RWPE1 (cell line): Measurements from ENCODE around the gene CRTC3.

Source experiments
- CTCF ChIA-PET: fragments of 350-600 bp; sonication (Branson Sonifier 250); formaldehyde crosslinking; extraction: SDS; loops from one replicate; lab custom pipeline; 2021; lab: Yijun Ruan, JAX
- POLR2A ChIA-PET: fragments of 400-600 bp; formaldehyde crosslinking; extraction: SDS; loops from one replicate; lab custom pipeline; 2020; ENCODE audit warnings: antibody characterized with exemption; ENCODE audit not compliant: low non-redundant PET; lab: Yijun Ruan, JAX
- DNase-seq: peaks from one replicate; pipeline ENCODE4 v3.0.0; 2012; ENCODE audit warnings: low spot score
- H3K27ac ChIP-seq: fragments of 450-650 bp; 2 replicates; pipeline ENCODE4 v1.5.1; 2017
- CTCF ChIP-seq: fragments of 450-650 bp; conservative IDR thresholded peaks from 2 replicates; pipeline ENCODE4 v1.5.1; 2017; ENCODE audit warnings: low read depth, mild to moderate bottlenecking

Gene CRTC3

GRCh38 chr15:90617171-90617570 is 87.4 kb downstream of the CRTC3 start:
- POLR2A ChIA-PET, result no interaction called here
- DNase-seq, result no peak
- no peak for TF ChIP-seq CTCF
- H3K27ac ChIP-seq, result no peak overlapping the region
- CTCF ChIA-PET, result no interaction called here

GRCh38 chr15:90617668-90618097 is 88.0 kb downstream of the CRTC3 start:
- TF ChIP-seq CTCF, result no peak
- no peak overlapping the region for H3K27ac ChIP-seq
- DNase-seq, result no peak
- ChIA-PET CTCF (interaction anchor here (0.7 kb wide), 1 partner anchor 33 kb away, joined by 3 read pairs; no protein-coding TSS in a partner anchor), POLR2A (no interaction called here)

- H3K27ac ChIP-seq, result no peak overlapping the region
- ChIA-PET POLR2A (no interaction called here), CTCF (interaction anchor here (0.6 to 1.1 kb wide), 3 partner anchors 32 to 298 kb away, joined by 3 read pairs; no protein-coding TSS in a partner anchor)
- no peak for DNase-seq
- TF ChIP-seq CTCF, result no peak
These were observed 88.8 kb downstream of the CRTC3 start for GRCh38 chr15:90618330-90619125.

DNA sequence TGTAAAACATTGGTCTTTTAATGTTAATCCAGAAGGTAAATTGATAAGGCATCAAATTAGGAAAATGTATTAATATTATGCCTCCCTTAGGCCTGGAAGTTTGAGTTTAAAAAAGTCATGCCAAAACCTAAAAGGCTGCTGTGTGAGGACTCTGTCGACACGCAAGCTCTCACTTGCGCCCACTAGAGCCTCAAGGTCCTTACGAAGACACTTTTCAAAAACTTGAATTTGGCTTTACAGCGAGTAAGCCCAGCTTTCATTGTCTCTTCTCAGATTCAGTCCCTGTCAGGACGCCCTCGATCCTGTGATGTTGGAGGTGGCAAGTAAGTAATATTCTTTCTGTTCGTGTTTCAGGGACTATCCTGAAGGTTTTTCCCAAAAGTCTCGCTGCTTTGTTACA is 89.7 kb downstream of the CRTC3 start:
- DNase-seq, result no peak
- no peak for TF ChIP-seq CTCF
- H3K27ac ChIP-seq, result no peak overlapping the region
- POLR2A ChIA-PET, result no interaction called here
- CTCF ChIA-PET, result interaction anchor here (0.5 to 1.1 kb wide), 2 partner anchors 122 to 299 kb away, joined by 3 read pairs; no protein-coding TSS in a partner anchor

DNA sequence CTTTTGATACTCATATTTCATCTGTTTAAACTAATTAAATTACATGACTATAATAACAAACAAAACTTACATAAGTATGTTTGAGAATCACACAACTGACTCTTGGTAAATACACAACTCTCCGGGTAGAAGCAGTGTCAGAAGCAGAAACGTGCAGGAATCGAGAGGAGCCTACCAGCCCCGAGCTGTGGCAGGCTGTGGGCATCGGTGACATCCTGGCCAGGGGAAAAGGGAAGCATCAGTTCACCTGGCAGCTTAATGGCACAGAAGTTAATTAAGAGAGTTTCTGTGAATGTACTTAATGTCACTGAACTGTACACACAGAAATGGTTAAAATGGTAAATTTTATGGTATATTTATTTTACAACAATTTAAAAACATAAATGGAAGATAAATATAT is 90.2 kb downstream of the CRTC3 start:
- DNase-seq, result no peak
- no peak overlapping the region for H3K27ac ChIP-seq
- no peak for TF ChIP-seq CTCF
- ChIA-PET CTCF (interaction anchor here (0.5 kb wide), 1 partner anchor 122 kb away, joined by 3 read pairs; no protein-coding TSS in a partner anchor), POLR2A (no interaction called here)

DNA sequence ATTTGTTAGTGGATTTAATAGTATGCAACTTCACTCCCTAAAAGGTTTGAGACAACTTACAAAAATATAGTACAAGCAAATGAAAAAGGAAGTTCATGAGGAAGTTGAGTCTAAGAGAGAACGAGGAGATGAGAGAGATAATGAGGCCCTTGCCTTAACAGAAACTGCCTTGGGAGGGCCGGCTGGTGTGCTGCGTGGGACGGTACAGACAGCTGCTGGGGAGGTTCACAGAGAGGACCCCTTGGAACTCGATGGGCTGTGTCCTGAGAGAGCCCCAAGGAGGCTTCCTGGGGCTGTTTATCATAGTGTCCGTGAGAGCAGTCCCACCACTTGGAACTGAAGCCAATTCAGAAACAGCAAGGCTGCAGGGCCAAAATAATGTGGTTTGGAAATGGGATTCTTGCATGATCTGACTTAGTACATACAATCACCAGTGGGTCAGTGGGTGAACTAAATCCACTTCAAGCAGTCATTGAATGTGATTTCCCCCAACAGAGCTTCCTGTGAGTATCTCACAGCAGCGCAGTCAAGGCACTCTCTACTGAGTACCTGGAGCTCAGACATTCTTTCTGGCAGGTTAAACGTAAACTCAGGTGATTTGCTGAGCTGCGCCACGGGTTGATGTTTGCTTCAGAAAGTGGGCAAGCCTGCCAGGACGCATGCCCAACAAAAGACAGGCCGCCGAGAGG is 90.8 kb downstream of the CRTC3 start:
- no peak for DNase-seq
- ChIA-PET POLR2A (no interaction called here), CTCF (no interaction called here)
- no peak overlapping the region for H3K27ac ChIP-seq
- no peak for TF ChIP-seq CTCF
